ENCODE data around the gene MREG.

MREG gene

DNA sequence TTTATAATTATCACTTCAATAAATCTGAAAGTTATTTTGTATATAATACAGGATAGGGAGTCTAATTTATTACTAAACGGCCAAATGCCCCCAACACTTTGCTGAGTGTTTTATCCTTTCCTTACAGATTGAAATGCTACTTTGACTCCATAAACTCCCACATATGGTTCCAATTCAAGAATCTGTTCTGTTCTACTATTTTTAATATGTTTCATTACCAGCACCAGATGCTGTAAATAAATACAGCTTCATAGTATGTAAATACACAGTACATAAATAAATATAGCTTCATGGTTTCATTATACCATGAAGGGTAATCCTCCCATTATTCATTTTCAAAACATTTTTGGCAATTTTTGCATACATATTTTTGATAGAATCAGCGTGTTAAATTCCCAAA lies 34.0 kb upstream of the MREG start:
- Histone ChIP-seq H3K9ac (no peak overlapping the region), H3K79me2 (ENCODE audit: insufficient read depth, low read depth) (no peaks in the 10 kb centered on the region), H4K20me1 (ENCODE audit: insufficient read depth) (no peaks in the 10 kb centered on the region), H3K4me2 (no peak overlapping the region), H2AFZ (ENCODE audit: low read depth) (no peak overlapping the region), H3K36me3 (ENCODE audit: insufficient read depth) (no peaks in the 10 kb centered on the region), H3K4me1 (ENCODE audit: low read depth, poor library complexity, severe bottlenecking) (peaks cover 18% of the 10 kb centered on the region), H3K27me3 (ENCODE audit: insufficient read depth, low read depth) (no peaks in the 10 kb centered on the region), H3K4me3 (IDR thresholded peaks at IDR 0.05; ENCODE audit: insufficient read depth, low read depth, low read length) (no peak overlapping the region), H3K27ac (no peak overlapping the region)
- TF ChIP-seq, protein P1, sequence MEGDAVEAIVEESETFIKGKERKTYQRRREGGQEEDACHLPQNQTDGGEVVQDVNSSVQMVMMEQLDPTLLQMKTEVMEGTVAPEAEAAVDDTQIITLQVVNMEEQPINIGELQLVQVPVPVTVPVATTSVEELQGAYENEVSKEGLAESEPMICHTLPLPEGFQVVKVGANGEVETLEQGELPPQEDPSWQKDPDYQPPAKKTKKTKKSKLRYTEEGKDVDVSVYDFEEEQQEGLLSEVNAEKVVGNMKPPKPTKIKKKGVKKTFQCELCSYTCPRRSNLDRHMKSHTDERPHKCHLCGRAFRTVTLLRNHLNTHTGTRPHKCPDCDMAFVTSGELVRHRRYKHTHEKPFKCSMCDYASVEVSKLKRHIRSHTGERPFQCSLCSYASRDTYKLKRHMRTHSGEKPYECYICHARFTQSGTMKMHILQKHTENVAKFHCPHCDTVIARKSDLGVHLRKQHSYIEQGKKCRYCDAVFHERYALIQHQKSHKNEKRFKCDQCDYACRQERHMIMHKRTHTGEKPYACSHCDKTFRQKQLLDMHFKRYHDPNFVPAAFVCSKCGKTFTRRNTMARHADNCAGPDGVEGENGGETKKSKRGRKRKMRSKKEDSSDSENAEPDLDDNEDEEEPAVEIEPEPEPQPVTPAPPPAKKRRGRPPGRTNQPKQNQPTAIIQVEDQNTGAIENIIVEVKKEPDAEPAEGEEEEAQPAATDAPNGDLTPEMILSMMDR (conservative IDR thresholded peaks at IDR 0.05; ENCODE audit: low read depth, low read length) = no peak

DNA sequence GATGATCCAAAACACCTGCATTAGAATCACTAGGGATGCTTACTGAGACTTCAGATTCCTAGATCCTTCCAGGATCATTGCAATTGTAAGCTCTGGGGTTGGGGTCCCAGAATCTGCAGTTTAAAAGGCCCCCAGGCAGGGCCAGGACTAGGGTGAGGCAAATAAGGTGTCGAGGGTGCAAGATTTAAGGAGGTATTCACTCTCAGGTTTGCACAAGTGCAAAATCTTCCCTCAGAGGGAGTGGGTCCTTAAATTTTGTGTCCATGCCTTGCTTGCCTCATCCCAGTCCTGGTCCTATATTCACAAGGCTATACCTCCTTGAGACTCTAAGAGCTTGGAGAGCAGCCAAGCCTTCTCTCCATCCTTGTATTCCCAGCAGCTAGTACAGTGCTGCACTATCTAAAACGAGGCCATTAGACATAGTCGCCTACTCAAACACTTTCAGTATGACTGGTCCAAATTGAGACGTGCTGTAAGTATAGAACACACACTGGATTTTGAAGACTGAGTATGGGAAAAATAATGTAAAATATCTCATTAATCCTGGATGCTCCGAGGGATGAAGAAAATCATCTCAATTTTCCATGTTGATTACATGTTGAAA lies 31.6 kb upstream of the MREG start:
- no peak overlapping the region for H2AFZ ChIP-seq (ENCODE audit: low read depth)
- H3K4me1 ChIP-seq (ENCODE audit: low read depth, poor library complexity, severe bottlenecking) = peaks cover 18% of the 10 kb centered on the region
- H3K4me2 ChIP-seq = 0 out of 2 replicates have a peak overlapping the region, but pooled peaks have one; percentile 7
- H3K27me3 ChIP-seq (ENCODE audit: insufficient read depth, low read depth) = no peaks in the 10 kb centered on the region
- H4K20me1 ChIP-seq (ENCODE audit: insufficient read depth) = no peaks in the 10 kb centered on the region
- no peaks in the 10 kb centered on the region for H3K36me3 ChIP-seq (ENCODE audit: insufficient read depth)
- TF ChIP-seq, protein P1 (conservative IDR thresholded peaks at IDR 0.05; ENCODE audit: low read depth, low read length) = no peak
- H3K79me2 ChIP-seq (ENCODE audit: insufficient read depth, low read depth) = no peaks in the 10 kb centered on the region
- H3K27ac ChIP-seq = no peak overlapping the region; the same call in 1 of the 2 replicates
- no peak overlapping the region for H3K9ac ChIP-seq
- no peak overlapping the region for H3K4me3 ChIP-seq (IDR thresholded peaks at IDR 0.05; ENCODE audit: insufficient read depth, low read depth, low read length)

DNA sequence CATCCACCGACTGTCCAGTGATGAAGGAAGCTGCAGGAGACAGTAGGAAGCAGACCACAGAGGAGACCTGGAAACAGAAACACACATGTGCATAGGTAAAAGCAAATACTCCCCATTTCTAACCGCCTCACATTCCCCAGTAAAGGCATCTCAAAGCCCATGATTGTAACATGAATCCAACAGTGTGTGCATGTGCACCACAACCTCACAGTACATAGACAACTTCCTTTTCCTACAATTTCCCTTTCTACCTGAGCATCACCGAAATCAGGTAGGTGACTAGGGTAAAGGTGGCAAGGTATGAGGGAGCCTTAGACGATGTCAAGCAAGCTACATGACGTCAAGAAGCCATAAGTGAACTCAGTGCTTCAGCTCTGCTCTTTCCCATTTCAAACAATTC lies 30.6 kb upstream of the MREG start:
- Histone ChIP-seq H3K4me2 (no peak overlapping the region), H2AFZ (ENCODE audit: low read depth) (no peak overlapping the region), H4K20me1 (ENCODE audit: insufficient read depth) (no peaks in the 10 kb centered on the region), H3K4me1 (ENCODE audit: low read depth, poor library complexity, severe bottlenecking) (peaks cover 18% of the 10 kb centered on the region), H3K27me3 (ENCODE audit: insufficient read depth, low read depth) (no peaks in the 10 kb centered on the region), H3K4me3 (IDR thresholded peaks at IDR 0.05; ENCODE audit: insufficient read depth, low read depth, low read length) (no peak overlapping the region), H3K9ac (no peak overlapping the region), H3K36me3 (ENCODE audit: insufficient read depth) (no peaks in the 10 kb centered on the region), H3K79me2 (ENCODE audit: insufficient read depth, low read depth) (no peaks in the 10 kb centered on the region), H3K27ac (no peak overlapping the region)
- TF ChIP-seq, protein P1 (conservative IDR thresholded peaks at IDR 0.05; ENCODE audit: low read depth, low read length) = no peak

DNA sequence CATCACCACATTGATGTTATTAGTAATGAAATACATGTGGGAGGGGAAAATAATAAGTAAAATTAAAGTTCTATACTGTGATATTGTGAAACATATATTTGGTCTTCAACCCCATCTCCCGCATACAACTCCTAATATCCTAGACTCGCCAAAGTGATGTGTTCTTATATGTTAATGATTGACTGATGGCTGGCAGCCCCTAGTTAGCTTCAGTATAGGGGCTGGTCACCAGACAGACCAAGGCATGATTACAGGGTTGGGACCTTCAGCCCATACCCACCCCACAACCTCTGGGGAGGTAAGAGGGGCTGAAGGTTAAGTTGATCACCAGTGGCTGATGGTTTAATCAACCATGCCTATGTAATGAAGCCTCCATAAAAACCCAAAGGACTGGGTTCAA lies 28.1 kb upstream of the MREG start:
- Histone ChIP-seq H3K4me1 (ENCODE audit: low read depth, poor library complexity, severe bottlenecking) (peaks cover 18% of the 10 kb centered on the region), H3K36me3 (ENCODE audit: insufficient read depth) (no peaks in the 10 kb centered on the region), H4K20me1 (ENCODE audit: insufficient read depth) (no peaks in the 10 kb centered on the region), H3K4me3 (IDR thresholded peaks at IDR 0.05; ENCODE audit: insufficient read depth, low read depth, low read length) (no peak overlapping the region), H2AFZ (ENCODE audit: low read depth) (no peak overlapping the region), H3K79me2 (ENCODE audit: insufficient read depth, low read depth) (no peaks in the 10 kb centered on the region), H3K27me3 (ENCODE audit: insufficient read depth, low read depth) (no peaks in the 10 kb centered on the region), H3K9ac (no peak overlapping the region), H3K27ac (no peak overlapping the region), H3K4me2 (no peak overlapping the region)
- TF ChIP-seq, protein P1 (conservative IDR thresholded peaks at IDR 0.05; ENCODE audit: low read depth, low read length) = no peak

All from KMS-11 (cell line).